K562 (cell line): Measurements from ENCODE around the gene PIGX. TPM values are rescaled to one million over a fixed set of nuclear protein-coding genes. Genes with fewer than 3 reads are reported as not detected.

ENCODE experiments used
- ATAC-seq: fragments of 200-7000 bp; cut with Tn5 transposase; 3 replicates; pipeline ENCODE4 v1.9.1; 2020; ENCODE audit warnings: moderate library complexity
- BruUV-seq: library from RNA; stranded (reverse); fragments of 400-500 nt; replicated peaks from 2 replicates; lab custom pipeline; 2021; lab: Mats Ljungman, UMichigan
- CTCF ChIA-PET: fragments of 300-600 bp; formaldehyde crosslinking; extraction: SDS; loops from one replicate; lab custom pipeline; 2021; ENCODE audit warnings: low intra/inter-chr PET ratio; lab: Yijun Ruan, JAX
- POLR2A ChIA-PET: fragments of 300-600, 350-650 bp; sonication (Branson Sonifier 250); formaldehyde crosslinking; extraction: SDS; loops from one replicate; lab custom pipeline; 2021; ENCODE audit warnings: antibody characterized with exemption, inconsistent platforms; lab: Yijun Ruan, JAX
- DNase-seq, 4 experiments: peaks; one replicate each; pipeline versions ENCODE4 v3.0.0 to v3.0.0-alpha.2; 2011 to 2018; ENCODE audit warnings: low spot score in 3 of 4, mixed read lengths in 3 of 4; ENCODE audit errors: extremely low read depth in 1 of 4
- FAIRE-seq: peaks from 2 replicates; lab custom pipeline; 2011; peaks lifted over from hg19 to GRCh38; lab: Jason Lieb, UNC
- H2AFZ ChIP-seq: 2 replicates; pipeline ENCODE4 v1.6.0; 2011; ENCODE audit warnings: low read depth, low read length, control low read depth, inconsistent platforms
- H3K27ac ChIP-seq: fragments of 200-600 bp; 3 replicates; pipeline ENCODE4 v1.8.0; 2011; ENCODE audit warnings: low read depth, mild to moderate bottlenecking, control low read depth, inconsistent platforms, low read length, moderate library complexity, mixed read lengths; ENCODE audit errors: extremely low read depth
- H3K27me3 ChIP-seq, 2 experiments: fragments of 300-600 bp in 1 of 2; 2 replicates in 1 of 2; 3 replicates in 1 of 2; pipeline versions ENCODE4 v1.6.0 to v1.8.0; 2011; ENCODE audit warnings: inconsistent platforms in 2 of 2, low read length in 2 of 2, mild to moderate bottlenecking in 1 of 2, mixed read lengths in 1 of 2, moderate library complexity in 1 of 2; ENCODE audit not compliant: control insufficient read depth in 2 of 2, insufficient read depth in 2 of 2
- H3K36me3 ChIP-seq: fragments of 300-600 bp; 3 replicates; pipeline ENCODE4 v1.8.0; 2011; ENCODE audit warnings: mild to moderate bottlenecking, low read length, inconsistent platforms; ENCODE audit not compliant: control insufficient read depth, insufficient read depth
- H3K4me1 ChIP-seq, 2 experiments: fragments of 200-600 bp in 1 of 2; replicated peaks in 1 of 2; 2 replicates in 1 of 2; 3 replicates in 1 of 2; pipeline versions ENCODE4 v1.5.1 to v1.8.0; 2011; ENCODE audit warnings: inconsistent platforms in 2 of 2, low read length in 2 of 2, mild to moderate bottlenecking in 1 of 2, mixed read lengths in 1 of 2, moderate library complexity in 1 of 2; ENCODE audit not compliant: control insufficient read depth in 2 of 2, insufficient read depth in 2 of 2
- H3K4me2 ChIP-seq: 2 replicates; pipeline ENCODE4 v1.6.1; 2011; ENCODE audit warnings: low read length, control low read depth, inconsistent platforms, mixed read lengths; ENCODE audit not compliant: insufficient read depth
- H3K4me3 ChIP-seq: fragments of 200-600 bp; sonication (generic), shearing (Covaris generic); 2 replicates; pipeline ENCODE4 v1.5.1; 2016; ENCODE audit warnings: control low read depth, inconsistent platforms
- H3K79me2 ChIP-seq: fragments of 200-600 bp; 3 replicates; pipeline ENCODE4 v1.8.0; 2011; ENCODE audit warnings: low read length, inconsistent platforms; ENCODE audit not compliant: control insufficient read depth, insufficient read depth
- H3K9ac ChIP-seq, 2 experiments: 2 replicates each; pipeline versions ENCODE4 v1.6.0 to v1.6.1; 2011; ENCODE audit warnings: low read depth in 2 of 2, low read length in 2 of 2, control low read depth in 1 of 2, inconsistent platforms in 1 of 2, mild to moderate bottlenecking in 1 of 2, mixed read lengths in 1 of 2; ENCODE audit not compliant: insufficient read depth in 1 of 2
- H3K9me1 ChIP-seq: one replicate; pipeline ENCODE4 v1.6.0; 2011; ENCODE audit warnings: inconsistent platforms, mild to moderate bottlenecking, low read length, moderate library complexity; ENCODE audit not compliant: control insufficient read depth, insufficient read depth
- H3K9me3 ChIP-seq: replicated peaks from 2 replicates; pipeline ENCODE4 v1.5.1; 2011; ENCODE audit warnings: low read depth, low read length, inconsistent platforms; ENCODE audit not compliant: control insufficient read depth, insufficient read depth
- H4K20me1 ChIP-seq: replicated peaks from 2 replicates; pipeline ENCODE4 v1.6.1; 2011; ENCODE audit warnings: low read length, inconsistent platforms, mixed read lengths; ENCODE audit not compliant: control insufficient read depth, insufficient read depth
- CEBPZ ChIP-seq: fragments of 150-350 bp; IDR thresholded peaks from 2 replicates; pipeline ENCODE4 v1.6.1; 2014; ENCODE audit warnings: low read depth, mild to moderate bottlenecking, low read length, borderline replicate concordance
- ETS1 ChIP-seq: conservative IDR thresholded peaks from 2 replicates; pipeline ENCODE4 v1.6.1; 2011; ENCODE audit warnings: low read depth, mild to moderate bottlenecking, low read length; ENCODE audit not compliant: control insufficient read depth
- HCFC1 ChIP-seq: IDR thresholded peaks from 2 replicates; pipeline ENCODE4 v1.6.1; 2012; ENCODE audit warnings: low read depth, low read length, improper control_type of control experiment
- ID3 ChIP-seq, 2 experiments: fragments of 250-450 bp in 1 of 2; fragments of 450-650 bp in 1 of 2; sonication (Bioruptor Pico) in 1 of 2; IDR thresholded peaks; 2 replicates each; pipeline versions ENCODE4 v1.6.1 to v1.8.0; 2016 to 2021; ENCODE audit warnings: mild to moderate bottlenecking in 2 of 2, moderate library complexity in 2 of 2, missing compliant biosample characterization in 1 of 2, missing genetic modification characterization in 1 of 2
- SRSF7 ChIP-seq: fragments of 200-400 bp; formaldehyde crosslinking; optimal IDR thresholded peaks from 2 replicates; pipeline ENCODE3; 2017; ENCODE audit warnings: mild to moderate bottlenecking, low read depth, low read length
- XRCC3 ChIP-seq: fragments of 450-650 bp; IDR thresholded peaks from 2 replicates; pipeline ENCODE4 v1.6.1; 2017; ENCODE audit warnings: mild to moderate bottlenecking, moderate library complexity
- ZNF512 ChIP-seq: IDR thresholded peaks from 2 replicates; pipeline ENCODE4 v1.6.1; 2016; ENCODE audit warnings: missing genetic modification characterization, missing compliant biosample characterization
- ZSCAN32 ChIP-seq: fragments of 450-650 bp; formaldehyde crosslinking; IDR thresholded peaks from 2 replicates; pipeline ENCODE4 v1.4.0; 2020; ENCODE audit warnings: mild to moderate bottlenecking, moderate library complexity
- WGBS: fragments of 100-300 bp; shearing (Covaris generic); methylation state at CpG from one replicate; pipeline ENCODE4 v1.1.6; 2016; ENCODE audit warnings: low coverage, mixed read lengths; ENCODE audit not compliant: insufficient coverage; ENCODE audit errors: missing lambda C conversion rate; 5-methylcytosine and 5-hydroxymethylcytosine counted together
- in situ Hi-C: fragments of 300-500 bp; cut with MboI; formaldehyde crosslinking; loops from 4 replicates; pipeline ENCODE4 v1.15.0; 2018; ENCODE audit warnings: inconsistent platforms, mixed read lengths
- intact Hi-C: fragments of 100-400 bp; cut with micrococcal nuclease; formaldehyde crosslinking; loops from 2 replicates; pipeline ENCODE4 v1.14.2; 2022
- polyA plus RNA-seq, 8 experiments: library from polyadenylated mRNA; depleted of rRNA in 4 of 8; stranded (reverse) in 5 of 8; unstranded in 3 of 8; fragments of >200 nt; fragmentation: Nextera tagmentation in 2 of 8; fragmentation: Illumina TruSeq in 1 of 8; extraction: Ambion mirVana in 2 of 8; extraction: Trizol in 1 of 8; gene quantifications; 2 replicates each; pipeline versions ENCODE4 v1.2.1 to v1.2.3, GENCODE V29; 2011 to 2014; ENCODE audit warnings: inconsistent platforms in 1 of 8, missing spikeins in 1 of 8
- total RNA-seq, 7 experiments: library from RNA; depleted of rRNA in 6 of 7; stranded (reverse); fragments of >200 nt in 6 of 7; fragmentation: Illumina TruSeq in 2 of 7; extraction: Trizol in 2 of 7; gene quantifications; 2 replicates each; pipeline versions ENCODE4 v1.2.1 to v1.2.3, GENCODE V29; 2011 to 2021; ENCODE audit warnings: low replicate concordance in 1 of 7

PIGX gene
- total and polyA plus RNA-seq, 9 of the 15 experiments (the other 6 are each of a cell fraction or from before 2014, with no cell fraction given), result 3.7 to 36.3 (median 26.9) TPM

GRCh38 chr3:196777836-196778235 lies 65.7 kb downstream of the PIGX start:
- no peak for FAIRE-seq
- H4K20me1 ChIP-seq, result no peaks in the 10 kb centered on the region
- no peak overlapping the region for H2AFZ ChIP-seq

GRCh38 chr3:196778755-196779154 lies 66.6 kb downstream of the PIGX start:
- Histone ChIP-seq H3K9ac (no peak overlapping the region), H2AFZ (no peak overlapping the region), H3K4me2 (no peak overlapping the region), H3K4me3 (no peak overlapping the region), H3K4me1 (no peaks in the 10 kb centered on the region), H3K27me3 (no peaks in the 10 kb centered on the region), H3K9me1 (no peaks in the 10 kb centered on the region), H3K36me3 (peaks cover 42% of the 10 kb centered on the region), H4K20me1 (no peaks in the 10 kb centered on the region), H3K9me3 (peaks cover 14% of the 10 kb centered on the region), H3K27ac (no peak overlapping the region), H3K79me2 (peaks cover 78% of the 10 kb centered on the region)
- CTCF ChIA-PET, result no interaction called here
- DNase-seq (no peak), ATAC-seq (no peak), FAIRE-seq (no peak)
- no TSS peak for BruUV-seq
- POLR2A ChIA-PET, result no interaction called here
- intact Hi-C loops, result no loop called here
- 96% methylated on average over 4 of the region's 4 CpGs for WGBS
- in situ Hi-C loops, result no loop called here
- TF ChIP-seq XRCC3 (no peak), ZNF512 (tag) (no peak), SRSF7 (no peak), ETS1 (no peak), ZSCAN32 (CRISPR knock-in tag) (no peak), HCFC1 (no peak), CEBPZ (no peak)

More at GRCh38 chr3:196777836-196778235, 65.7 kb downstream of the PIGX start:
- 97% methylated on average over 8 of the region's 8 CpGs for WGBS
- H3K27ac ChIP-seq, result no peak overlapping the region
- no peak overlapping the region for H3K4me3 ChIP-seq
- peaks cover 14% of the 10 kb centered on the region for H3K9me3 ChIP-seq
- no peaks in the 10 kb centered on the region for H3K4me1 ChIP-seq
- ChIA-PET POLR2A (no interaction called here), CTCF (no interaction called here)
- H3K36me3 ChIP-seq, result peaks cover 33% of the 10 kb centered on the region; the same call in 2 of the 3 replicates
- intact Hi-C loops (no loop called here), in situ Hi-C loops (no loop called here)
- H3K9ac ChIP-seq, result no peak overlapping the region
- TF ChIP-seq ID3 (CRISPR knock-in tag; IDR thresholded peaks at IDR 0.05) (no peak), ID3 (tag; IDR thresholded peaks at IDR 0.05) (no peak)
- peaks cover 84% of the 10 kb centered on the region for H3K79me2 ChIP-seq
- H3K9me1 ChIP-seq, result no peaks in the 10 kb centered on the region
- BruUV-seq, result no TSS peak
- DNase-seq, result no peak
- ATAC-seq, result no peak
- H3K4me2 ChIP-seq, result no peak overlapping the region
- H3K27me3 ChIP-seq, result no peaks in the 10 kb centered on the region
